Coronary artery (tissue), 2 donors: Measurements from ENCODE around the gene CNGA2.

Experiments used
- DNase-seq: peaks from one replicate; pipeline ENCODE4 v3.0.0-alpha.2; 2017; ENCODE audit warnings: low spot score
- H3K27ac ChIP-seq, 2 donors: fragments of 200-600 bp; sonication (generic); one replicate each; pipeline ENCODE4 v1.5.1; 2016 to 2019
- H3K4me3 ChIP-seq: fragments of 200-600 bp; sonication (generic); 2 replicates; pipeline ENCODE4 v1.5.1; 2016; ENCODE audit warnings: mild to moderate bottlenecking, moderate library complexity
- TF ChIP-seq, protein P1 (sequence below): fragments of 200-600 bp; sonication (generic); IDR thresholded peaks from one replicate; pipeline ENCODE4 v1.5.1; 2019; ENCODE audit warnings: antibody characterized with exemption

The CNGA2 gene

DNA sequence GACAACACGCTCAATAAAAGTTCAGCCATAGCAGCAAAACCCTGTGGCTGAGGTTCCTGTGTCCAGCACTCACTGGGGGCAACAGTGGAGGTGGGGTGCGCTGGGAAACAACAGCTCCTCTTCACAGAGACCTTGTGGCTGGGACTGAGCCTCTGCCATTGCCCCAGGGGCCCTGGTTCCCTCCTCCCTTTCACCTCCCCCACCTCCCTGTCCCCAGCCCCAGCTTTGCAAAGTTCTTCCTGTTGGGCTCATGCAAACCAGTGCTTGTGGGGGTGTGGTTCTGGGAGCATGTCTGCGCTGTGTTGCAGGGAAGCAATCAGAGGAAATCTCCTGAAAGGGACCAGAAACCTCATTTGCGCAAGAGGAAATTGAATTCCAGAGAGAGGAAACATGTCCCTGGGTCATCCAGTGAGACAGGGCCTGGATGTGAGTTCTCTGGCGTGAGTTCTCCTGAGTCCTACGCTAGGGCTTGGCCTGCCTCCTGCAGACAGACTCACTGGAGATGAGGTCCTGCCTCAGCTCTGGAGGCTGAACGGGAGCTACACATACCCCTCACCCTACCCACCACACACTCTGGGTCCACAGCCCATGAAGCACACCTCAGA lies 11.3 kb upstream of the CNGA2 start:
- Histone ChIP-seq H3K27ac (no peak overlapping the region), H3K4me3 (no peak overlapping the region)
- DNase-seq, result no peak
- TF ChIP-seq, protein P1, sequence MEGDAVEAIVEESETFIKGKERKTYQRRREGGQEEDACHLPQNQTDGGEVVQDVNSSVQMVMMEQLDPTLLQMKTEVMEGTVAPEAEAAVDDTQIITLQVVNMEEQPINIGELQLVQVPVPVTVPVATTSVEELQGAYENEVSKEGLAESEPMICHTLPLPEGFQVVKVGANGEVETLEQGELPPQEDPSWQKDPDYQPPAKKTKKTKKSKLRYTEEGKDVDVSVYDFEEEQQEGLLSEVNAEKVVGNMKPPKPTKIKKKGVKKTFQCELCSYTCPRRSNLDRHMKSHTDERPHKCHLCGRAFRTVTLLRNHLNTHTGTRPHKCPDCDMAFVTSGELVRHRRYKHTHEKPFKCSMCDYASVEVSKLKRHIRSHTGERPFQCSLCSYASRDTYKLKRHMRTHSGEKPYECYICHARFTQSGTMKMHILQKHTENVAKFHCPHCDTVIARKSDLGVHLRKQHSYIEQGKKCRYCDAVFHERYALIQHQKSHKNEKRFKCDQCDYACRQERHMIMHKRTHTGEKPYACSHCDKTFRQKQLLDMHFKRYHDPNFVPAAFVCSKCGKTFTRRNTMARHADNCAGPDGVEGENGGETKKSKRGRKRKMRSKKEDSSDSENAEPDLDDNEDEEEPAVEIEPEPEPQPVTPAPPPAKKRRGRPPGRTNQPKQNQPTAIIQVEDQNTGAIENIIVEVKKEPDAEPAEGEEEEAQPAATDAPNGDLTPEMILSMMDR, result no peak

DNA sequence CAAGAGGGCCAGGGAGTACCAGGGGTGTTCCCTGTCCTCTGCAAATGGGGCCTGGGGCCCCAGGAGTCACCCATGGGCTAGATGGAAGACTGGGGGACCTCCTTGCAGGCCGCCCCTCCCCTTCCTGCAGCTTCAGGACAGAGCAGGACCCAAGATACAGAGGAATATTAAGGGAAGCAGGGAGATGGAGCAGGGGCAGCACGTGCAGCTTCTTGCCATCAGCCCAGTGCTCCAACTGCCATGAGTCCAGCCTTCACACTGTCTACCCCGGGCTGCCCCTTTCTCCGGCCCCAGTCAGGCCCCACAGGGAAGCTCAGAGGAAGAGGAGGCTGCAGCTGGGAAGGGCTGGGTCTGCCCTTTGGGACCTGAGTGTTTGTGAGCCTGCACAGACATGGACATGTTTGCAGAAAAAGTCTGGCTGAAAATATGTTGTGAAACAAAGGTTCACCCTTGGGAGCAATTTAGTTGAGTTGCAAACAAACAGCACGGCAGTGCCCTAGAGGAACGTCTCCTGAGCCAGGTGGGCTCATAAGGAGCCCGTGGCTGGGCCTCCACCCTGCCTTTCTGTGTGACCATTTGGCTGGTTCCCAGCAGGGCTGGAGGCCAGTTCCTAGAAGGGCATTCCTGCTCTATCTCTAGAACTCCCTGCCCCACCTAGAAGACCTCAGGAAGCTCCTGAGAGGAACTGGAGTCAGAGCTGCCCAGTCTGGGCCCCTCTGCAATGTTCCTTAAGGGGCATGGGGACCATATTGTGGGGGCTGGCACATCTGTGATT lies 9.8 kb upstream of the CNGA2 start:
- Histone ChIP-seq H3K4me3 (no peak overlapping the region), H3K27ac (no peak overlapping the region)
- TF ChIP-seq, protein P1, result no peak
- DNase-seq, result peak; percentile 62

DNA sequence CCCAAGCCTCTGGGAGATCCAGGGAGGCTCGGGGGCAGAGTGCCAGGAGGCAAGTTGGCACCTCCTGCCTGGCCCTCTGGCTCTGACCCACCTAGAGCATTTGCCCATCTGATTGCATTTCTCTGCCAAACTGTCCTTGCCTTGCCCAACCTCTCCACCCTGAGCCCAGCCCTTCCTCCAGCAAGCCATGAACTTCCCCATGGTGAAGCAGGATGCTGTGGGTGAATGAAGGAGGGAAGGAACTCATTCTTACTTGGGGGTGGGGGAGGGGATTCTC lies 9.3 kb upstream of the CNGA2 start:
- H3K4me3 ChIP-seq, result no peak overlapping the region
- TF ChIP-seq, protein P1, result no peak
- DNase-seq, result no peak
- no peak overlapping the region for H3K27ac ChIP-seq

DNA sequence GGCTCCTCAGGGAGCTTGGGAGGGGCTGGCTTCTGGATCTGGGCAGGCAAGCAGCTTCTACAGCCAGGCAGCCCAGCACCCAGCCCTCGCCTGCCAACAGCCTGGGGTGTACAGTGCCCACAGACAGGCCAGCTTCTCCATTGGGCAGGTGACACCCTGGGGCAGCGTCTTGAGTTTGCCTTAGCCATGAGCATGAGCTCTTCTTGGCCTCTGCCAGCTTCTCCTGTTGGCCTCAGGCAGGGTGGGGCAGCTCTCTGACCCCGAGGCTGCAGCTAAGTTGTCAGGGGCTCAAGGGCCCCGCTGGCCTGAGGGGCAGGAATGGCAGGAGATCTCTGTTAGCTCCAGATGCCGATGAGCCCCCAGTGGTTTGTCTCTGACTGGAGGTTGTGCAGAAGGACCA lies 7.8 kb upstream of the CNGA2 start:
- no peak overlapping the region for H3K27ac ChIP-seq
- TF ChIP-seq, protein P1, result no peak
- DNase-seq, result no peak
- no peak overlapping the region for H3K4me3 ChIP-seq

DNA sequence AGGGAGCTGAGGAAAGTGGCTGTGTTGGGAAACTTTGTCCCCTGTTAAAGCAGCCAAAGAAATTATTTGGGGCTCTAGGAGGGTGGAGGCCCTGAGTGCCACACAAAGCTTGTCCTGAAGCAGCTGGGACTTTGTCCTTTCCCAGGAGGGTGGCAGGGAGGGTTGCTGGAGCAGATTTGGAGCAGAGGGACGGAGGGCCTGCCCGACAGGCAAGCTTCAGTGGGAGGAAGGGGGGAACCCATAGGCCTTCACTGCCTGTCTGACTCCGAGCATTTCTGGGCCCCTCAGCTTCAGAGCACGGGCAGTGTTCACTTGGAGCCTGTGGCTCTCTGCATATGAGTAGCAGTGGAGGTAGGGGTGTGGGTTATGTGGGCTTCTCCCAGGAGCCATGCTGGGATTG lies 7.2 kb upstream of the CNGA2 start:
- Histone ChIP-seq H3K4me3 (no peak overlapping the region), H3K27ac (no peak overlapping the region)
- TF ChIP-seq, protein P1, result no peak
- DNase-seq, result no peak

DNA sequence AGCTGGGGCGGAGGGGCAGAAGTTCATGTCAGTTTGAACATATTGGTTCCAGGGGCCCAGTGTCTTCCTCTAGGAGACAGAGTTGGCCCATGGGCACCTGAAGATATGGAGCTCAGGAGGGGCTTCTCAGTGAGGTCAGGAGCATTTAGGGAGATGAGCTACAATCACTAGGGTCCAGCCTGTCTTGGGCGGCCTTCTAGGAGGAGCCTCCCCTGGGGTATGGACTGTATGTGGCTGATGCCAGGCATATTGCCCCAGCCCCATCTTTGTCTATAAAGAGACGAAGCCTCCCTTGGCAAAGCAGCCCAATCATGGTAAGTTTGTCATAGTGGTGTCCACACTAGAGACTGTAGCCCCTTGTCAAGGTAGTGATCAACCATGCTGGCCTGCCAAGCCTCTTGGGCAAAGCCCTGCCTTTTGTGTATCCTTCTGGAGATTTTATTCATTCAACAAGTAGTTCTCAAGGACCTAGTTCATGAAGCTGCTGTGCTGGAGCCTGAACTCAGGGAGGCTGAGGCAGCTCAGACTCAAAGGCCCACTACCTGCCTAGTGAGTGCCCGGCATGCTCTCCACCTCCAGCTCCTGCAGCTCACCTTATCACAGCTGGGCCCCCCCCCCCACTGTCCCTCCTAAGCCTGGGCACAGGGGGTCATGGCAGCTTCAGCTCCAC lies 5.4 kb upstream of the CNGA2 start:
- no peak for DNase-seq
- Histone ChIP-seq H3K4me3 (no peak overlapping the region), H3K27ac (no peak overlapping the region)
- TF ChIP-seq, protein P1, result no peak

DNA sequence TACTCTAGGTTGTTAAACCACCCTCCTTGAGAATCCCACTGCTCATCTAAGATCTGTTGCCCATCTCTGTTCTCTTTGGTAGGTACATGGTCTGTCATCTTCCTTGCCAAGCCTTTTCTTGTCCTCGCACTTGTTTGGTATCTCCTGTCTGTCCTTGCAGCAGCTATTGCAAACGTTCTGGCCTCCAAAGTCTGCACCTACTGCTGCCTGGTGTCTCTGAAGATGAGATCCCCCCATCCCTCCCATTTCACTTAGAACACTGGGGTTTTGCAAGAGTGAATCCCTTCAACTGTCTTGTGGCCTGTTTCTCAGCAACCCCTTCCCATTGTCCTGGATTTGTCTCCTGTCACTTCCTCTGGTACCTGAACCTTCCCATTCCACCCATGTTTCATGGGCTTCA lies 673 bp downstream of the CNGA2 start:
- H3K4me3 ChIP-seq, result no peak overlapping the region
- H3K27ac ChIP-seq, result no peak overlapping the region
- TF ChIP-seq, protein P1, result no peak
- no peak for DNase-seq
